HEK293 (cell line): ENCODE measurements around the gene HECTD2.
A peak's percentile ranks its signal among the peaks of the same experiment; 100 is the strongest.

Experiments
- MYNN ChIP-seq: fragments of 450-650 bp; formaldehyde crosslinking; IDR thresholded peaks from 2 replicates; pipeline ENCODE4 v1.5.1; 2016; ENCODE audit warnings: missing biosample characterization, missing genetic modification characterization, borderline replicate concordance
- PATZ1 ChIP-seq: fragments of 450-650 bp; formaldehyde crosslinking; IDR thresholded peaks from 2 replicates; pipeline ENCODE4 v1.5.1; 2016; ENCODE audit warnings: missing biosample characterization, missing genetic modification characterization
- PRDM4 ChIP-seq: fragments of 450-650 bp; formaldehyde crosslinking; IDR thresholded peaks from 2 replicates; pipeline ENCODE4 v1.5.1; 2017; ENCODE audit warnings: missing biosample characterization, missing genetic modification characterization
- ZBTB44 ChIP-seq: fragments of 450-650 bp; IDR thresholded peaks from 2 replicates; pipeline ENCODE4 v1.5.1; 2018; ENCODE audit warnings: missing biosample characterization, mild to moderate bottlenecking, missing genetic modification characterization
- ZBTB48 ChIP-seq: fragments of 450-650 bp; formaldehyde crosslinking; IDR thresholded peaks from 2 replicates; pipeline ENCODE4 v1.5.1; 2016; ENCODE audit warnings: missing biosample characterization, missing genetic modification characterization
- ZFP37 ChIP-seq: fragments of 450-650 bp; formaldehyde crosslinking; IDR thresholded peaks from 2 replicates; pipeline ENCODE4 v1.5.1; 2016; ENCODE audit warnings: missing biosample characterization, missing genetic modification characterization
- ZNF133 ChIP-seq: fragments of 450-650 bp; formaldehyde crosslinking; IDR thresholded peaks from 2 replicates; pipeline ENCODE4 v1.5.1; 2016; ENCODE audit warnings: missing biosample characterization, missing genetic modification characterization
- ZNF223 ChIP-seq: fragments of 450-650 bp; formaldehyde crosslinking; IDR thresholded peaks from 2 replicates; pipeline ENCODE4 v1.5.1; 2016; ENCODE audit warnings: missing biosample characterization, missing genetic modification characterization
- ZNF23 ChIP-seq: fragments of 450-650 bp; formaldehyde crosslinking; IDR thresholded peaks from 2 replicates; pipeline ENCODE4 v1.5.1; 2016; ENCODE audit warnings: missing biosample characterization, missing genetic modification characterization, borderline replicate concordance
- ZNF24 ChIP-seq: fragments of 450-650 bp; formaldehyde crosslinking; IDR thresholded peaks from 2 replicates; pipeline ENCODE4 v1.5.1; 2016; ENCODE audit warnings: missing biosample characterization, missing genetic modification characterization
- ZNF350 ChIP-seq: fragments of 450-650 bp; formaldehyde crosslinking; IDR thresholded peaks from 2 replicates; pipeline ENCODE4 v1.5.0; 2017; ENCODE audit warnings: missing biosample characterization, mild to moderate bottlenecking, missing genetic modification characterization
- ZNF423 ChIP-seq: fragments of 450-650 bp; formaldehyde crosslinking; IDR thresholded peaks from 2 replicates; pipeline ENCODE4 v1.5.1; 2016; ENCODE audit warnings: missing biosample characterization, missing genetic modification characterization
- ZNF433 ChIP-seq: fragments of 450-650 bp; formaldehyde crosslinking; IDR thresholded peaks from 2 replicates; pipeline ENCODE4 v1.5.1; 2016; ENCODE audit warnings: missing biosample characterization, missing genetic modification characterization, low read depth
- ZNF596 ChIP-seq: fragments of 450-650 bp; IDR thresholded peaks from 2 replicates; pipeline ENCODE4 v1.5.0; 2018; ENCODE audit warnings: missing biosample characterization, mild to moderate bottlenecking, missing genetic modification characterization, moderate library complexity
- ZNF610 ChIP-seq: fragments of 450-650 bp; formaldehyde crosslinking; IDR thresholded peaks from 2 replicates; pipeline ENCODE4 v1.5.1; 2016; ENCODE audit warnings: missing biosample characterization, missing genetic modification characterization, borderline replicate concordance
- ZNF624 ChIP-seq: fragments of 450-650 bp; formaldehyde crosslinking; IDR thresholded peaks from 2 replicates; pipeline ENCODE4 v1.5.1; 2017; ENCODE audit warnings: missing biosample characterization, missing genetic modification characterization
- ZNF639 ChIP-seq: fragments of 450-650 bp; formaldehyde crosslinking; IDR thresholded peaks from 2 replicates; pipeline ENCODE4 v1.5.1; 2016; ENCODE audit warnings: missing biosample characterization, missing genetic modification characterization
- ZNF645 ChIP-seq: fragments of 450-650 bp; formaldehyde crosslinking; IDR thresholded peaks from 2 replicates; pipeline ENCODE4; 2016; ENCODE audit warnings: missing biosample characterization, missing genetic modification characterization
- ZNF654 ChIP-seq: fragments of 450-650 bp; formaldehyde crosslinking; IDR thresholded peaks from 2 replicates; pipeline ENCODE4 v1.5.1; 2016; ENCODE audit warnings: low read depth, missing biosample characterization, missing genetic modification characterization
- ZNF664 ChIP-seq: fragments of 450-650 bp; formaldehyde crosslinking; IDR thresholded peaks from 2 replicates; pipeline ENCODE4 v1.5.1; 2016; ENCODE audit warnings: missing biosample characterization, missing genetic modification characterization
- ZNF704 ChIP-seq: fragments of 450-650 bp; formaldehyde crosslinking; IDR thresholded peaks from 2 replicates; pipeline ENCODE4 v1.5.1; 2016; ENCODE audit warnings: missing biosample characterization, missing genetic modification characterization
- ZNF707 ChIP-seq: fragments of 450-650 bp; formaldehyde crosslinking; IDR thresholded peaks from 2 replicates; pipeline ENCODE4 v1.5.1; 2016; ENCODE audit warnings: missing biosample characterization, missing genetic modification characterization
- ZNF776 ChIP-seq: fragments of 450-650 bp; formaldehyde crosslinking; IDR thresholded peaks from 2 replicates; pipeline ENCODE4 v1.5.0; 2017; ENCODE audit warnings: missing biosample characterization, missing genetic modification characterization, borderline replicate concordance
- ZNF792 ChIP-seq: fragments of 450-650 bp; formaldehyde crosslinking; IDR thresholded peaks from 2 replicates; pipeline ENCODE4 v1.5.1; 2016; ENCODE audit warnings: missing biosample characterization, missing genetic modification characterization
- ZSCAN23 ChIP-seq: fragments of 450-650 bp; formaldehyde crosslinking; IDR thresholded peaks from 2 replicates; pipeline ENCODE4 v1.5.1; 2016; ENCODE audit warnings: missing biosample characterization, missing genetic modification characterization
- ZSCAN5A ChIP-seq: fragments of 450-650 bp; formaldehyde crosslinking; IDR thresholded peaks from 2 replicates; pipeline ENCODE4 v1.5.1; 2016; ENCODE audit warnings: missing biosample characterization, missing genetic modification characterization
- ZXDB ChIP-seq: fragments of 450-650 bp; formaldehyde crosslinking; IDR thresholded peaks from 2 replicates; pipeline ENCODE4 v1.5.1; 2016; ENCODE audit warnings: missing biosample characterization, missing genetic modification characterization

HECTD2 gene

GRCh38 chr10:91409869-91410637 lies at the start of gene HECTD2 (continued):
- TF ChIP-seq ZNF624 (tag by site-specific recombination) (no peak), PRDM4 (tag by site-specific recombination) (no peak), ZNF133 (no peak), ZNF433 (no peak), ZNF664 (tag by site-specific recombination) (no peak), PATZ1 (no peak), ZNF350 (tag by site-specific recombination) (no peak), ZNF423 (tag by site-specific recombination) (no peak), ZNF610 (tag by site-specific recombination) (0 out of 2 replicates have a peak, but pooled peaks have one; percentile 40), ZNF654 (tag by site-specific recombination) (no peak), ZNF645 (tag by site-specific recombination) (no peak), ZNF639 (tag by site-specific recombination) (no peak), ZNF223 (tag by site-specific recombination) (no peak), ZXDB (peak; percentile 91), ZSCAN23 (tag by site-specific recombination) (no peak), ZNF776 (tag by site-specific recombination) (no peak), ZNF704 (tag by site-specific recombination) (no peak), ZFP37 (tag by site-specific recombination) (no peak; the same call in none of the 2 replicates), ZBTB48 (no peak), ZBTB44 (tag by site-specific recombination) (no peak), ZNF707 (tag by site-specific recombination) (no peak), ZNF792 (tag by site-specific recombination) (no peak), ZSCAN5A (tag by site-specific recombination) (peak; percentile 83), ZNF596 (tag by site-specific recombination) (peak; percentile 59), MYNN (tag by site-specific recombination) (0 out of 2 replicates have a peak, but pooled peaks have one; percentile 6), ZNF23 (tag by site-specific recombination) (no peak), ZNF24 (peak; percentile 29; the same call in 1 of the 2 replicates)
